SK-N-SH treated with all-trans-retinoic acid at 6 μM for 48 hours (cell line): ENCODE results near the gene IL17RD.

Experiments
- ATAC-seq: fragments of 200-7000 bp; cut with Tn5 transposase; 3 replicates; pipeline ENCODE4 v1.9.1; 2020; ENCODE audit warnings: mild to moderate bottlenecking, moderate library complexity
- ARNTL ChIP-seq: fragments of 450-650 bp; formaldehyde crosslinking; IDR thresholded peaks from 2 replicates; pipeline ENCODE4 v1.5.0; 2020; ENCODE audit warnings: low read depth, mild to moderate bottlenecking, moderate library complexity, borderline replicate concordance
- BACH2 ChIP-seq: fragments of 250-450 bp; sonication (Bioruptor Pico); IDR thresholded peaks from 2 replicates; pipeline ENCODE4 v1.9.0; 2021; ENCODE audit warnings: mild to moderate bottlenecking, borderline replicate concordance
- CREB5 ChIP-seq: fragments of 250-450 bp; sonication (Bioruptor Pico); IDR thresholded peaks from 2 replicates; pipeline ENCODE4 v1.5.1; 2020; ENCODE audit warnings: low read depth, mild to moderate bottlenecking, moderate library complexity
- CSDC2 ChIP-seq: fragments of 250-450 bp; sonication (Bioruptor Pico); IDR thresholded peaks from 2 replicates; pipeline ENCODE4 v1.5.0; 2020; ENCODE audit warnings: mild to moderate bottlenecking, moderate library complexity
- ESRRG ChIP-seq: fragments of 250-450 bp; sonication (Bioruptor Pico); IDR thresholded peaks from 2 replicates; pipeline ENCODE4 v1.6.1; 2021; ENCODE audit warnings: mild to moderate bottlenecking
- GLIS3 ChIP-seq: fragments of 250-450 bp; sonication (Bioruptor Pico); IDR thresholded peaks from 2 replicates; pipeline ENCODE4 v1.5.0; 2020; ENCODE audit warnings: mild to moderate bottlenecking, moderate library complexity
- ISL1 ChIP-seq: fragments of 250-450 bp; sonication (Bioruptor Pico); IDR thresholded peaks from 2 replicates; pipeline ENCODE4 v2.1.2; 2022; ENCODE audit warnings: mild to moderate bottlenecking, moderate library complexity
- OSR1 ChIP-seq: fragments of 250-450 bp; sonication (Bioruptor Pico); IDR thresholded peaks from 2 replicates; pipeline ENCODE4 v1.8.0; 2022; ENCODE audit warnings: moderate library complexity, mild to moderate bottlenecking, inconsistent platforms
- PATZ1 ChIP-seq: fragments of 250-450 bp; sonication (Bioruptor Pico); IDR thresholded peaks from 2 replicates; pipeline ENCODE4 v1.8.0; 2020; ENCODE audit warnings: mild to moderate bottlenecking, moderate library complexity, borderline replicate concordance
- PPARA ChIP-seq: fragments of 250-450 bp; sonication (Bioruptor Pico); IDR thresholded peaks from 2 replicates; pipeline ENCODE4 v1.5.0; 2020; ENCODE audit warnings: mild to moderate bottlenecking, borderline replicate concordance
- RARB ChIP-seq: fragments of 250-450 bp; sonication (Bioruptor Pico); IDR thresholded peaks from 2 replicates; pipeline ENCODE4 v1.8.0; 2021; ENCODE audit warnings: mild to moderate bottlenecking, moderate library complexity
- SNAI2 ChIP-seq: fragments of 250-450 bp; sonication (Bioruptor Pico); IDR thresholded peaks from 2 replicates; pipeline ENCODE4 v1.5.0; 2020; ENCODE audit warnings: mild to moderate bottlenecking, moderate library complexity
- TCF4 ChIP-seq: fragments of 250-450 bp; sonication (Bioruptor Pico); IDR thresholded peaks from 2 replicates; pipeline ENCODE4 v1.8.0; 2021; ENCODE audit warnings: mild to moderate bottlenecking, moderate library complexity, borderline replicate concordance
- TSHZ2 ChIP-seq: fragments of 250-450 bp; sonication (Bioruptor Pico); IDR thresholded peaks from 2 replicates; pipeline ENCODE4 v1.5.0; 2020; ENCODE audit warnings: mild to moderate bottlenecking, moderate library complexity
- ZC3H10 ChIP-seq: fragments of 250-450 bp; sonication (Bioruptor Pico); IDR thresholded peaks from 2 replicates; pipeline ENCODE4 v1.5.1; 2021; ENCODE audit warnings: mild to moderate bottlenecking, moderate library complexity
- ZFP3 ChIP-seq: fragments of 250-450 bp; sonication (Bioruptor Pico); IDR thresholded peaks from 2 replicates; pipeline ENCODE4 v1.5.0; 2020; ENCODE audit warnings: mild to moderate bottlenecking, moderate library complexity
- ZFP30 ChIP-seq: fragments of 450-650 bp; formaldehyde crosslinking; IDR thresholded peaks from 2 replicates; pipeline ENCODE4 v1.5.0; 2022; ENCODE audit warnings: mild to moderate bottlenecking, moderate library complexity
- ZNF565 ChIP-seq: fragments of 450-650 bp; formaldehyde crosslinking; conservative IDR thresholded peaks from 2 replicates; pipeline ENCODE4 v1.5.0; 2020; ENCODE audit warnings: low read depth, mild to moderate bottlenecking, moderate library complexity
- ZNF70 ChIP-seq: fragments of 450-650 bp; formaldehyde crosslinking; IDR thresholded peaks from 2 replicates; pipeline ENCODE4 v1.5.0; 2020; ENCODE audit warnings: mild to moderate bottlenecking, moderate library complexity
- ZNF8 ChIP-seq: fragments of 450-650 bp; formaldehyde crosslinking; IDR thresholded peaks from 2 replicates; pipeline ENCODE4 v1.5.0; 2020; ENCODE audit warnings: mild to moderate bottlenecking, moderate library complexity

IL17RD gene

GRCh38 chr3:57078344-57078634 lies 86.9 kb downstream of the IL17RD start (continued):
- TF ChIP-seq TSHZ2 (no peak), ZNF565 (CRISPR knock-in tag) (no peak), SNAI2 (no peak)

- TF ChIP-seq PATZ1 (CRISPR knock-in tag) (no peak), BACH2 (no peak), ZNF8 (no peak), CSDC2 (CRISPR knock-in tag) (no peak), SNAI2 (no peak), TSHZ2 (no peak), ZNF70 (CRISPR knock-in tag) (no peak), ZFP3 (CRISPR knock-in tag) (no peak), PPARA (no peak), ZC3H10 (CRISPR knock-in tag) (no peak), OSR1 (CRISPR knock-in tag) (no peak)
- TF ChIP-seq, all 23 proteins: peak for 0
- no peak for ATAC-seq
These were observed 87.4 kb downstream of the IL17RD start for GRCh38 chr3:57077630-57078343.

GRCh38 chr3:57076422-57076951 lies 88.7 kb downstream of the IL17RD start:
- TF ChIP-seq ZFP30 (CRISPR knock-in tag) (no peak), ARNTL (CRISPR knock-in tag) (no peak), ZFP3 (CRISPR knock-in tag) (no peak), ZC3H10 (CRISPR knock-in tag) (no peak), ZNF565 (CRISPR knock-in tag) (no peak), ZNF8 (no peak), CSDC2 (CRISPR knock-in tag) (no peak)
- no peak for ATAC-seq

- TF ChIP-seq ZNF565 (CRISPR knock-in tag) (no peak), ISL1 (CRISPR knock-in tag) (no peak), PPARA (no peak), CSDC2 (CRISPR knock-in tag) (no peak), ESRRG (no peak), GLIS3 (no peak), TCF4 (CRISPR knock-in tag) (no peak), ZNF8 (no peak), CREB5 (no peak), RARB (CRISPR knock-in tag) (no peak), ZC3H10 (CRISPR knock-in tag) (no peak), PATZ1 (CRISPR knock-in tag) (no peak), ZFP30 (CRISPR knock-in tag) (no peak), ARNTL (CRISPR knock-in tag) (no peak)
- no peak for ATAC-seq
These were observed 91.0 kb downstream of the IL17RD start for GRCh38 chr3:57074135-57074534.
